GM12872 (cell line): ENCODE results near the gene MRPS5.
A peak's percentile ranks its signal among the peaks of the same experiment; 100 is the strongest.

Experiments used
- CTCF ChIP-seq: IDR thresholded peaks from 3 replicates; pipeline ENCODE4 v1.5.1; 2011; ENCODE audit warnings: low read depth, mild to moderate bottlenecking, low read length, moderate library complexity; ENCODE audit not compliant: insufficient read depth

Gene MRPS5

GRCh38 chr2:95062242-95063085, 59.1 kb downstream of the MRPS5 start:
- 0 out of 3 replicates have a peak, but pooled peaks have one; percentile 11 for TF ChIP-seq CTCF

GRCh38 chr2:95061601-95062183, 59.9 kb downstream of the MRPS5 start:
- TF ChIP-seq CTCF = no peak

- TF ChIP-seq CTCF = no peak
These were observed 60.5 kb downstream of the MRPS5 start for GRCh38 chr2:95061119-95061512.

GRCh38 chr2:95060446-95061118, 61.0 kb downstream of the MRPS5 start:
- no peak for TF ChIP-seq CTCF

- no peak for TF ChIP-seq CTCF
These were observed 61.8 kb downstream of the MRPS5 start for GRCh38 chr2:95059656-95060370.

GRCh38 chr2:95058989-95059641, 62.5 kb downstream of the MRPS5 start:
- no peak for TF ChIP-seq CTCF

- no peak for TF ChIP-seq CTCF
These were observed 63.1 kb downstream of the MRPS5 start for GRCh38 chr2:95058466-95058988.
